DOHH2 (cell line): ENCODE measurements around the gene MOV10.

Experiments used
- H3F3A ChIP-seq: fragments of 200-600 bp; sonication (generic), shearing (Covaris generic); 2 replicates; pipeline ENCODE4 v1.6.0; 2016; ENCODE audit warnings: antibody characterized with exemption, mild to moderate bottlenecking; ENCODE audit not compliant: control insufficient read depth, insufficient read depth
- H3K27ac ChIP-seq: fragments of 200-600 bp; sonication (generic); 2 replicates; pipeline ENCODE4 v1.5.1; 2014; ENCODE audit warnings: low read depth, mild to moderate bottlenecking, low read length, moderate library complexity
- H3K27me3 ChIP-seq: fragments of 200-600 bp; sonication (generic); 2 replicates; pipeline ENCODE4 v1.6.1; 2014; ENCODE audit warnings: mild to moderate bottlenecking, low read length, mixed read lengths; ENCODE audit not compliant: control insufficient read depth
- H3K36me3 ChIP-seq: fragments of 200-600 bp; sonication (generic); 2 replicates; pipeline ENCODE4 v1.6.1; 2014; ENCODE audit warnings: mild to moderate bottlenecking, low read length, moderate library complexity, mixed read lengths; ENCODE audit not compliant: control insufficient read depth
- H3K4me1 ChIP-seq: fragments of 200-600 bp; sonication (generic); 2 replicates; pipeline ENCODE4 v1.6.1; 2014; ENCODE audit warnings: mild to moderate bottlenecking, low read length, mixed read lengths; ENCODE audit not compliant: control insufficient read depth
- H3K4me2 ChIP-seq: fragments of 200-600 bp; sonication (generic); 2 replicates; pipeline ENCODE4 v1.6.0; 2014; ENCODE audit warnings: mild to moderate bottlenecking, low read length, moderate library complexity
- H3K4me3 ChIP-seq: fragments of 200-600 bp; sonication (generic); 2 replicates; pipeline ENCODE4 v1.5.1; 2014; ENCODE audit warnings: mild to moderate bottlenecking, low read length, mixed read lengths
- H3K79me2 ChIP-seq: fragments of 200-600 bp; sonication (generic); 2 replicates; pipeline ENCODE4 v1.6.1; 2014; ENCODE audit warnings: mild to moderate bottlenecking, low read length, mixed read lengths; ENCODE audit not compliant: control insufficient read depth
- H3K9me2 ChIP-seq: fragments of 200-600 bp; sonication (generic); replicated peaks from 2 replicates; pipeline ENCODE4 v1.6.1; 2014; ENCODE audit warnings: mild to moderate bottlenecking, low read length, mixed read lengths; ENCODE audit not compliant: control insufficient read depth
- H3K9me3 ChIP-seq: fragments of 200-600 bp; sonication (generic); 2 replicates; pipeline ENCODE4 v1.6.1; 2014; ENCODE audit warnings: antibody characterized with exemption, low read length, mixed read lengths; ENCODE audit not compliant: control insufficient read depth, insufficient read depth
- H4K20me1 ChIP-seq: fragments of 200-600 bp; sonication (generic); 2 replicates; pipeline ENCODE4 v1.6.0; 2014; ENCODE audit warnings: low read depth, mild to moderate bottlenecking, antibody characterized with exemption, low read length, moderate library complexity; ENCODE audit not compliant: control insufficient read depth, insufficient read depth
- CTCF ChIP-seq: fragments of 200-600 bp; sonication (generic); IDR thresholded peaks from one replicate; pipeline ENCODE4 v1.5.1; 2014; ENCODE audit warnings: antibody characterized with exemption, mild to moderate bottlenecking, low read depth, low read length; ENCODE audit not compliant: poor library complexity, severe bottlenecking
- EZH2phosphoT487 ChIP-seq: fragments of 200-600 bp; sonication (generic); IDR thresholded peaks from 2 replicates; pipeline ENCODE4 v1.6.1; 2017; ENCODE audit warnings: borderline replicate concordance, mild to moderate bottlenecking, antibody characterized with exemption, low read length, moderate library complexity, mixed read lengths

MOV10 gene

GRCh38 chr1:112711670-112712069, 37.2 kb downstream of the MOV10 start:
- Histone ChIP-seq H3K27me3 (peaks cover 10% of the 10 kb centered on the region), H3K79me2 (no peaks in the 10 kb centered on the region), H3K27ac (no peak overlapping the region), H3K9me3 (no peaks in the 10 kb centered on the region), H3K4me3 (no peak overlapping the region), H3K9me2 (no peaks in the 10 kb centered on the region), H3K4me2 (no peak overlapping the region), H4K20me1 (0 out of 2 replicates have a peak, but pooled peaks cover 4% of the 10 kb centered on the region), H3K4me1 (peaks cover 40% of the 10 kb centered on the region), H3K36me3 (no peaks in the 10 kb centered on the region), H3F3A (0 out of 2 replicates have a peak, but pooled peaks cover 2% of the 10 kb centered on the region)
- TF ChIP-seq CTCF (no peak), EZH2phosphoT487 (no peak)

- Histone ChIP-seq H3K4me3 (no peak overlapping the region), H3K36me3 (no peaks in the 10 kb centered on the region), H3K9me2 (no peaks in the 10 kb centered on the region), H3K4me1 (peaks cover 39% of the 10 kb centered on the region), H3K27me3 (peaks cover 11% of the 10 kb centered on the region), H3K4me2 (no peak overlapping the region), H3K9me3 (no peaks in the 10 kb centered on the region), H3F3A (0 out of 2 replicates have a peak, but pooled peaks cover 2% of the 10 kb centered on the region), H3K79me2 (no peaks in the 10 kb centered on the region), H4K20me1 (0 out of 2 replicates have a peak, but pooled peaks cover 4% of the 10 kb centered on the region), H3K27ac (no peak overlapping the region)
- no peak for TF ChIP-seq CTCF
- TF ChIP-seq EZH2phosphoT487: no peak
These were observed 37.7 kb downstream of the MOV10 start for GRCh38 chr1:112712191-112712590.

- Histone ChIP-seq H4K20me1 (0 out of 2 replicates have a peak, but pooled peaks cover 4% of the 10 kb centered on the region), H3K79me2 (no peaks in the 10 kb centered on the region), H3K4me3 (no peak overlapping the region), H3F3A (0 out of 2 replicates have a peak, but pooled peaks cover 2% of the 10 kb centered on the region), H3K4me1 (peaks cover 38% of the 10 kb centered on the region), H3K4me2 (no peak overlapping the region), H3K27me3 (peaks cover 14% of the 10 kb centered on the region), H3K27ac (no peak overlapping the region), H3K9me2 (no peaks in the 10 kb centered on the region), H3K9me3 (no peaks in the 10 kb centered on the region), H3K36me3 (no peaks in the 10 kb centered on the region)
- TF ChIP-seq CTCF: no peak
- no peak for TF ChIP-seq EZH2phosphoT487
These were observed 38.3 kb downstream of the MOV10 start for GRCh38 chr1:112712701-112713128.
